ENCODE results near the gene CSNK1E.

CSNK1E gene

GRCh38 chr22:38249803-38250642 lies 67.2 kb downstream of the CSNK1E start:
- no peak for DNase-seq (ENCODE audit: low spot score)

GRCh38 chr22:38249301-38249700 lies 67.9 kb downstream of the CSNK1E start:
- no peak for DNase-seq (ENCODE audit: low spot score)

- DNase-seq (ENCODE audit: low spot score), result no peak
These were observed 69.0 kb downstream of the CSNK1E start for GRCh38 chr22:38248280-38248679.

GRCh38 chr22:38247713-38248112 lies 69.5 kb downstream of the CSNK1E start:
- no peak for DNase-seq (ENCODE audit: low spot score)

GRCh38 chr22:38246692-38247091 lies 70.5 kb downstream of the CSNK1E start:
- peak; percentile 77 for DNase-seq (ENCODE audit: low spot score)

- no peak for DNase-seq (ENCODE audit: low spot score)
These were observed 71.1 kb downstream of the CSNK1E start for GRCh38 chr22:38246046-38246658.

GRCh38 chr22:38244106-38244505 lies 73.1 kb downstream of the CSNK1E start:
- DNase-seq (ENCODE audit: low spot score), result no peak

- no peak for DNase-seq (ENCODE audit: low spot score)
These were observed 74.0 kb downstream of the CSNK1E start for GRCh38 chr22:38243007-38243765.

- DNase-seq (ENCODE audit: low spot score), result no peak
These were observed 76.4 kb downstream of the CSNK1E start for GRCh38 chr22:38240734-38241252.
